ENCODE measurements around the gene ADGRF3. TPM values are rescaled to one million over a fixed set of nuclear protein-coding genes. Genes with fewer than 3 reads are reported as not detected.

Gene ADGRF3, protein sequence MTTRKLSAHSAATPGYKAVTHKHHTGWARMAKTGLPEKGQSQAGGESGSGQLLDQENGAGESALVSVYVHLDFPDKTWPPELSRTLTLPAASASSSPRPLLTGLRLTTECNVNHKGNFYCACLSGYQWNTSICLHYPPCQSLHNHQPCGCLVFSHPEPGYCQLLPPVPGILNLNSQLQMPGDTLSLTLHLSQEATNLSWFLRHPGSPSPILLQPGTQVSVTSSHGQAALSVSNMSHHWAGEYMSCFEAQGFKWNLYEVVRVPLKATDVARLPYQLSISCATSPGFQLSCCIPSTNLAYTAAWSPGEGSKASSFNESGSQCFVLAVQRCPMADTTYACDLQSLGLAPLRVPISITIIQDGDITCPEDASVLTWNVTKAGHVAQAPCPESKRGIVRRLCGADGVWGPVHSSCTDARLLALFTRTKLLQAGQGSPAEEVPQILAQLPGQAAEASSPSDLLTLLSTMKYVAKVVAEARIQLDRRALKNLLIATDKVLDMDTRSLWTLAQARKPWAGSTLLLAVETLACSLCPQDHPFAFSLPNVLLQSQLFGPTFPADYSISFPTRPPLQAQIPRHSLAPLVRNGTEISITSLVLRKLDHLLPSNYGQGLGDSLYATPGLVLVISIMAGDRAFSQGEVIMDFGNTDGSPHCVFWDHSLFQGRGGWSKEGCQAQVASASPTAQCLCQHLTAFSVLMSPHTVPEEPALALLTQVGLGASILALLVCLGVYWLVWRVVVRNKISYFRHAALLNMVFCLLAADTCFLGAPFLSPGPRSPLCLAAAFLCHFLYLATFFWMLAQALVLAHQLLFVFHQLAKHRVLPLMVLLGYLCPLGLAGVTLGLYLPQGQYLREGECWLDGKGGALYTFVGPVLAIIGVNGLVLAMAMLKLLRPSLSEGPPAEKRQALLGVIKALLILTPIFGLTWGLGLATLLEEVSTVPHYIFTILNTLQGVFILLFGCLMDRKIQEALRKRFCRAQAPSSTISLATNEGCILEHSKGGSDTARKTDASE
- total RNA-seq: 1 to 10 TPM in 1 of 4 donors, not detected in 3; 4.1 TPM

DNA sequence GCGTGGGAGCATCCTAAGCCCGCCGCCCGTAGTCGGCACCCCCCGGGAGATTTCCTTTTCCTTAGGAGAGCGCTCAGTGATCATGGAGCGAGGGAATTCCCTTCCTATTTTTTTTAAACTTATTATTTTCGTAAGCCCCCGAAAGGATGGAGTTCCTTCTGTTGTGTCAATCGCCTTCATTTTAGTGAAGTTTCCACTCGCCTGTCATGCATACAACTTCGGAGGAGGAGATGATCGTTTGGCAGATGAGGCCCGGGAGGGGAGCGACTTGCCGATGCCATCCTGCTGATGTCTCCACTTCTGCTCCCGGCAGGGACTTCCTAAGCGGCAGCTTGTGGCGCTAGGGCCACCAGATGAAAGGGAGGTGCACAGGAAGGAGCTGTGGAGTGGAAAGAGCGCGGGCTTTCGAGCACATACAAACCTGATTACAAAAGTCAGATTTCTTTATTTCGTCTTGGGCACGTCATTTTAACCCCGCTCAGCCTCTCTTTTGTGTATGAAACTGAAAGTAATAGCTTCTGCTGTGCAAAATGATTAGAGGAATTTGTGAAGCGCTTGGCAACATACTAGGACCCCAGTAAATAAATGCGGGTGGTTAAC is at the start of gene ADGRF3:
Gene ADGRF3 (minus strand): TSS at position 336 of the 600 bp plus-strand sequence. CDS start 555 bp downstream, outside the sequence.
- TF ChIP-seq, protein P1, sequence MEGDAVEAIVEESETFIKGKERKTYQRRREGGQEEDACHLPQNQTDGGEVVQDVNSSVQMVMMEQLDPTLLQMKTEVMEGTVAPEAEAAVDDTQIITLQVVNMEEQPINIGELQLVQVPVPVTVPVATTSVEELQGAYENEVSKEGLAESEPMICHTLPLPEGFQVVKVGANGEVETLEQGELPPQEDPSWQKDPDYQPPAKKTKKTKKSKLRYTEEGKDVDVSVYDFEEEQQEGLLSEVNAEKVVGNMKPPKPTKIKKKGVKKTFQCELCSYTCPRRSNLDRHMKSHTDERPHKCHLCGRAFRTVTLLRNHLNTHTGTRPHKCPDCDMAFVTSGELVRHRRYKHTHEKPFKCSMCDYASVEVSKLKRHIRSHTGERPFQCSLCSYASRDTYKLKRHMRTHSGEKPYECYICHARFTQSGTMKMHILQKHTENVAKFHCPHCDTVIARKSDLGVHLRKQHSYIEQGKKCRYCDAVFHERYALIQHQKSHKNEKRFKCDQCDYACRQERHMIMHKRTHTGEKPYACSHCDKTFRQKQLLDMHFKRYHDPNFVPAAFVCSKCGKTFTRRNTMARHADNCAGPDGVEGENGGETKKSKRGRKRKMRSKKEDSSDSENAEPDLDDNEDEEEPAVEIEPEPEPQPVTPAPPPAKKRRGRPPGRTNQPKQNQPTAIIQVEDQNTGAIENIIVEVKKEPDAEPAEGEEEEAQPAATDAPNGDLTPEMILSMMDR (IDR thresholded peaks at IDR 0.05): no peak
- TF ChIP-seq POLR2A (IDR thresholded peaks at IDR 0.05): peak in 1 of 2 donors; percentile 30
- H3K9me3 ChIP-seq: no peaks in the 10 kb centered on the region
- DNase-seq: peak; percentile 67 to 84 (median 74)

DNA sequence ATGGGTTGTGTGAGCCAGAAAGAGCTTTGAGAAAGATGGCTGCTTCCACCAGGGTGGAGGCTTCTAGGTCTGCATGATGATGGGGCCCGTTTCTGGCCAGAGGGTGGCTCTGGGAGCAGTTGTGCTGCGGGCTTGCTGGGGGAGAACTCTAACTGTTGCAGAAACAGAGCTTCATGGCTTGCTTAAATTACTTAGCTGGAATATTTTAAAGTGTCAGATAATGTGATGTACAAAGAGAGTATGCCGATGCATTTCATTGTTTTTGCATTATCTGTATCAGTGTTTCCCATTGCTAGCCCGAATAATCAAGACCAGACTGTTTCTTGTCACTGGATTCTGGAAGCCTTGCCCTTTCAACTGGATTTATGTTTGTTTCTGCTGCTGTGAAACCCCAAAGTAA is 48.8 kb upstream of the ADGRF3 start:
- Histone ChIP-seq H3K27ac (no peak overlapping the region), H3K36me3 (peaks cover 0 to 12% (median 0%) of the 10 kb centered on the region in 3 donors), H3K27me3 (no peaks in the 10 kb centered on the region), H3K4me3 (no peak overlapping the region), H3K4me1 (no peaks in the 10 kb centered on the region), H3K9me3 (no peaks in the 10 kb centered on the region)
- DNase-seq: no peak
- TF ChIP-seq POLR2A (IDR thresholded peaks at IDR 0.05): no peak
- TF ChIP-seq, protein P1 (IDR thresholded peaks at IDR 0.05): no peak

More for the DNA sequence above, at the start of gene ADGRF3:
- Histone ChIP-seq H3K27me3 (no peaks in the 10 kb centered on the region), H3K36me3 (no peaks in the 10 kb centered on the region), H3K27ac (peak within 1 kb of the TSS; percentile 91 to 97 (median 96)), H3K4me1 (peaks cover 0 to 26% (median 10%) of the 10 kb centered on the region in 4 donors), H3K4me3 (peak within 1 kb of the TSS; percentile 76 to 89 (median 88))

DNA sequence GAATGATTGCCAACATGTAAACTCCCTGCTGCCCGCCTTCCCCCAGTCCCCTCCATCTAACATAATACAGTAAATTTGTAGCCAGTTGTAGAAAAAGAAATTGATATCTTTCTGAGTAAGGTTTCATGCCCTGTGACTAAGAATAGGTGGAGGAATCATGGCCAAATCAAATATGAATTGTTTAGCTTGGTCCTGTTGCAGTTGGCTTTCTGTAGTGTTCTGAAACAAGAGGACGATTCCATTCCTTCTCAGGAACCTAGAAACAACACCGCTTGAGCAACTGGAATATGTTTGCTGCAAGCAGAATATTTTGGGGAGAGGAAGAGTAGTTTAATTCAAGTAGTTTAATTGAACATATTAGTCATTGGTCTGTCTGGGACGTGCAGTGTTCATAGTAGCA is 48.1 kb upstream of the ADGRF3 start:
- no peaks in the 10 kb centered on the region for H3K4me1 ChIP-seq
- H3K9me3 ChIP-seq: no peaks in the 10 kb centered on the region
- H3K36me3 ChIP-seq: peaks cover 0 to 15% (median 0%) of the 10 kb centered on the region in 3 donors
- no peak overlapping the region for H3K27ac ChIP-seq
- TF ChIP-seq POLR2A (IDR thresholded peaks at IDR 0.05): no peak
- TF ChIP-seq, protein P1 (IDR thresholded peaks at IDR 0.05): no peak
- no peak overlapping the region for H3K4me3 ChIP-seq
- no peak for DNase-seq
- H3K27me3 ChIP-seq: no peaks in the 10 kb centered on the region

DNA sequence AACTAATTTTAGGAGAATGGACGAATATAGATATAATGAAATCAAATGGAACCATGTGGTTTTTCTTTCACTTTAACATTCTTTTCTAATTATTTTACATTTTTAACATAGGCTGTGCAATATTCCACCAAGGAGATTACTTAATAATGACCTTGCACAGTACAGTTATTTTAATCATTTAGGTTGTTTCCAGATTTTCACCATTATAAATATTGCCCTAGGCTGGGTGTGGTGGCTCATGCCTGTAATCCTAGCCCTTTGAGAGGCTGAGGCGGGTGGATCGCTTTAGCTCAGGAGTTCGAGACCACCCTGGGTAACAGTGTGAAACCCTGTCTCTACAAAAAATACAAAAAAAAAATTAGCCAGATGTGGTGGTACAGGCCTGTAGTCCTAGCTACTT is 40.6 kb upstream of the ADGRF3 start:
- H3K4me1 ChIP-seq: no peaks in the 10 kb centered on the region
- H3K4me3 ChIP-seq: no peak overlapping the region
- no peaks in the 10 kb centered on the region for H3K9me3 ChIP-seq
- DNase-seq: no peak
- no peak for TF ChIP-seq POLR2A (IDR thresholded peaks at IDR 0.05)
- TF ChIP-seq, protein P1 (IDR thresholded peaks at IDR 0.05): no peak
- H3K36me3 ChIP-seq: peaks cover 0 to 55% (median 0%) of the 10 kb centered on the region in 3 donors
- no peaks in the 10 kb centered on the region for H3K27me3 ChIP-seq
- H3K27ac ChIP-seq: no peak overlapping the region

DNA sequence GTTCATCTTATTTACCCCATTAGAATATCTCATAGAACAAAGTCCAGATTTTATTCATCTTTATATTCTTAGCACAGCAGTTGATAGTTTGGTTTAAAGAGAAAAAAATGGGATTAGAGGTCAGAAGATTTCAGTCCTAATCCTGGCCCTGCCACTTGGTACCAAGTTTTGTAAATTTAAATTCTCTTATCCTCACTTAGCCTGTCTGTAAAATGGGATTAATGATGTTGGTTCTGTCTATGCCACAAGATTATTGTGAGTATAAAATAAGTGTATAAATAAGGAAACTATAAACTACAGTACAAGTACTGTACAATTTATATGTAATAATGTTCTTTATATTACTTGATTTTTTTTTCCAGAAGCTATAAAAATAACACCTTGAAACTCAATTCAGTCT is 38.0 kb upstream of the ADGRF3 start:
- Histone ChIP-seq H3K4me1 (no peaks in the 10 kb centered on the region), H3K4me3 (no peak overlapping the region), H3K9me3 (no peaks in the 10 kb centered on the region), H3K27me3 (no peaks in the 10 kb centered on the region), H3K27ac (no peak overlapping the region), H3K36me3 (peaks cover 0 to 48% (median 0%) of the 10 kb centered on the region in 3 donors)
- DNase-seq: no peak
- TF ChIP-seq, protein P1 (IDR thresholded peaks at IDR 0.05): no peak

Measured in Peyer's patch (tissue), 4 donors.